PC-9 (cell line): ENCODE measurements around the gene TSPOAP1.

Experiments
- CTCF ChIP-seq: fragments of 200-600 bp; sonication (generic); conservative IDR thresholded peaks from 2 replicates; pipeline ENCODE4 v1.6.1; 2017; ENCODE audit warnings: mixed run types, antibody characterized with exemption, mild to moderate bottlenecking, moderate library complexity
- EZH2 ChIP-seq: fragments of 200-600 bp; sonication (generic); IDR thresholded peaks from 2 replicates; pipeline ENCODE4 v1.8.0; 2017; ENCODE audit warnings: antibody characterized with exemption, low read depth

- TF ChIP-seq CTCF (no peak), EZH2 (no peak)
Measured at GRCh38 chr17:58343131-58343530, 14.5 kb upstream of the TSPOAP1 start.
